Caco-2 (cell line): Measurements from ENCODE around the gene TPK1. TPM values are rescaled to one million over a fixed set of nuclear protein-coding genes. Genes with fewer than 3 reads are reported as not detected.

Experiments used
- BruUV-seq: library from RNA; stranded (reverse); fragments of 400-500 nt; replicated peaks from 2 replicates; lab custom pipeline; 2021; lab: Mats Ljungman, UMichigan
- CTCF ChIA-PET: fragments of 300-600 bp; sonication (Branson Sonifier 250); formaldehyde crosslinking; loops from one replicate; lab custom pipeline; 2022; ENCODE audit warnings: antibody characterized with exemption; lab: Charles Lee
- POLR2A ChIA-PET: fragments of 300-600 bp; sonication (Branson Sonifier 250); formaldehyde crosslinking; loops from one replicate; lab custom pipeline; 2022; ENCODE audit warnings: antibody characterized with exemption; lab: Charles Lee
- DNase-seq, 2 experiments: peaks; one replicate each; pipeline versions ENCODE4 v3.0.0 to v3.0.0-alpha.2; 2020 to 2022
- H3K27me3 ChIP-seq: replicated peaks from 2 replicates; pipeline ENCODE4 v1.6.0; 2011; ENCODE audit warnings: low read length; ENCODE audit not compliant: control insufficient read depth, insufficient read depth
- H3K36me3 ChIP-seq: 2 replicates; pipeline ENCODE4 v1.5.1; 2011; ENCODE audit warnings: low read length; ENCODE audit not compliant: control insufficient read depth, insufficient read depth
- H3K4me1 ChIP-seq: fragments of 250-450 bp; sonication (Bioruptor Pico); 2 replicates; pipeline ENCODE4 v1.5.1; 2020; ENCODE audit warnings: mild to moderate bottlenecking
- H3K4me3 ChIP-seq: 2 replicates; pipeline ENCODE4 v1.5.1; 2011; ENCODE audit warnings: low read depth, mild to moderate bottlenecking, control low read depth, low read length
- H3K9me3 ChIP-seq: fragments of 250-450 bp; sonication (Bioruptor Pico); 2 replicates; pipeline ENCODE4 v1.5.1; 2020; ENCODE audit warnings: mild to moderate bottlenecking, moderate library complexity
- H3K27ac Mint-ChIP-seq: one replicate; pipeline ENCODE4 v1.8.0; 2022; ENCODE audit warnings: mixed read lengths; ENCODE audit not compliant: unreplicated experiment
- H3K27me3 Mint-ChIP-seq: one replicate; pipeline ENCODE4 v1.8.0; 2022; ENCODE audit warnings: mixed read lengths; ENCODE audit not compliant: insufficient read depth, unreplicated experiment
- H3K36me3 Mint-ChIP-seq: one replicate; pipeline ENCODE4 v1.8.0; 2022; ENCODE audit warnings: mild to moderate bottlenecking, mixed read lengths; ENCODE audit not compliant: insufficient read depth, unreplicated experiment
- H3K4me1 Mint-ChIP-seq: one replicate; pipeline ENCODE4 v1.8.0; 2022; ENCODE audit warnings: low read depth, mixed read lengths; ENCODE audit not compliant: unreplicated experiment
- H3K4me3 Mint-ChIP-seq: one replicate; pipeline ENCODE4 v1.8.0; 2022; ENCODE audit warnings: mild to moderate bottlenecking, moderate library complexity, mixed read lengths; ENCODE audit not compliant: unreplicated experiment
- H3K9me3 Mint-ChIP-seq: one replicate; pipeline ENCODE4 v1.8.0; 2022; ENCODE audit warnings: mixed read lengths; ENCODE audit not compliant: unreplicated experiment
- intact Hi-C: fragments of 100-400 bp; cut with micrococcal nuclease; formaldehyde crosslinking; loops from one replicate; pipeline ENCODE4 v1.10.0; 2022; ENCODE audit not compliant: unreplicated experiment
- total RNA-seq: library from RNA; stranded (reverse); gene quantifications from 2 replicates; pipeline ENCODE4 v1.2.3, GENCODE V29; 2022
- TF ChIP-seq, protein P1 (sequence below), 2 experiments: fragments of 200-600 bp in 1 of 2; IDR thresholded peaks; 1 replicate in 1 of 2; 2 replicates in 1 of 2; pipeline versions ENCODE4 v1.5.1 to v1.8.0; 2011 to 2022; ENCODE audit warnings: antibody characterized with exemption in 1 of 2, control low read depth in 1 of 2, inconsistent platforms in 1 of 2, low read depth in 1 of 2, low read length in 1 of 2, mild to moderate bottlenecking in 1 of 2, moderate library complexity in 1 of 2; ENCODE audit not compliant: insufficient read depth in 1 of 2, severe bottlenecking in 1 of 2, unreplicated experiment in 1 of 2

TPK1 gene
- total RNA-seq, 1 experiment from 2014 or later: 86.6 TPM

DNA sequence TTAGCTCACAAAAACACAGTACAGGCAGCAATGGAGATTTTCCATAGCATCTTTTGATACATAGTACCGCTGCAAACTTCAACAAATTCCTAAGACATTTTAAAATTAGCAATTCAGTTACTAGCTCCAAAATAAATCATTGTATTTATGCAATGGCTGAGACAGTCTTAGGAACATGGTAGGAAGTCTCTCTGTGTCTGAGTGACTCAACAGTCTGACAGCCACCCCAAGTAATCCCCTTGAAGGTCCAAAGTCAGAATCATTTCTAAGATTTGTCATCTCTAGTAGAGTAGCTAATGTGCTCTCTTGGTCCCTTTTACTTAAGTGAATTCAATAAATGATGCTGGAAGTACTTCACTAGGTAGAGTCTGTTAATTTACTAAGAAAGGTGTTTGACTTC is 338.6 kb downstream of the TPK1 start:
- POLR2A ChIA-PET: no interaction called here
- CTCF ChIA-PET: no interaction called here
- intact Hi-C loops: no loop called here
- Mint-ChIP-seq H3K9me3 (no peaks in the 10 kb centered on the region), H3K27ac (no peak overlapping the region), H3K4me1 (peaks cover 9% of the 10 kb centered on the region), H3K36me3 (peaks cover 10% of the 10 kb centered on the region), H3K27me3 (no peaks in the 10 kb centered on the region), H3K4me3 (no peak overlapping the region)
- Histone ChIP-seq H3K9me3 (peaks cover 4% of the 10 kb centered on the region; the same call in 1 of the 2 replicates), H3K36me3 (no peaks in the 10 kb centered on the region), H3K4me1 (no peaks in the 10 kb centered on the region; the same call in 1 of the 2 replicates), H3K27me3 (no peaks in the 10 kb centered on the region), H3K4me3 (no peak overlapping the region)
- no peak for DNase-seq
- no TSS peak for BruUV-seq
- TF ChIP-seq, protein P1, sequence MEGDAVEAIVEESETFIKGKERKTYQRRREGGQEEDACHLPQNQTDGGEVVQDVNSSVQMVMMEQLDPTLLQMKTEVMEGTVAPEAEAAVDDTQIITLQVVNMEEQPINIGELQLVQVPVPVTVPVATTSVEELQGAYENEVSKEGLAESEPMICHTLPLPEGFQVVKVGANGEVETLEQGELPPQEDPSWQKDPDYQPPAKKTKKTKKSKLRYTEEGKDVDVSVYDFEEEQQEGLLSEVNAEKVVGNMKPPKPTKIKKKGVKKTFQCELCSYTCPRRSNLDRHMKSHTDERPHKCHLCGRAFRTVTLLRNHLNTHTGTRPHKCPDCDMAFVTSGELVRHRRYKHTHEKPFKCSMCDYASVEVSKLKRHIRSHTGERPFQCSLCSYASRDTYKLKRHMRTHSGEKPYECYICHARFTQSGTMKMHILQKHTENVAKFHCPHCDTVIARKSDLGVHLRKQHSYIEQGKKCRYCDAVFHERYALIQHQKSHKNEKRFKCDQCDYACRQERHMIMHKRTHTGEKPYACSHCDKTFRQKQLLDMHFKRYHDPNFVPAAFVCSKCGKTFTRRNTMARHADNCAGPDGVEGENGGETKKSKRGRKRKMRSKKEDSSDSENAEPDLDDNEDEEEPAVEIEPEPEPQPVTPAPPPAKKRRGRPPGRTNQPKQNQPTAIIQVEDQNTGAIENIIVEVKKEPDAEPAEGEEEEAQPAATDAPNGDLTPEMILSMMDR (IDR thresholded peaks at IDR 0.05; ENCODE audit: insufficient read depth in 1 of 2, low read depth in 1 of 2, low read length in 1 of 2, severe bottlenecking in 1 of 2, unreplicated experiment in 1 of 2): no peak

DNA sequence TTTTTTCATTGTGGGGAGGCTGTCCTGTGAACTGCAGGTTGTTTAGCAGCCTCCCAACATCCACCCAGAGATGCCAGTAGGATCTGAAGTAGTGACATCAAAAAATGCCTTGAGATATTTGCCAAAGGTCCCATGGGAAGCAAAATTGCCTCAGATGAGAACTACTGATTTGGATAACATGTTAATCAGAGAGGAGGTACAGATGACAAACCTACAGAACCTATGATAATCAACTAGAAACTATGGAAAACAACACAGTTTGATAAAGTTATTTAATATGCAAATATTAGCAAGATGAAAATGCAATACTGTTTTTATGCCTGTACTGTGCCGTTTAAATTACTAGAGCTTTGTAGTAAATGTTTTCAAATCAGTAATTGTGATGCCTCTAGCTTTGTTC is 341.5 kb downstream of the TPK1 start:
- Mint-ChIP-seq H3K9me3 (no peaks in the 10 kb centered on the region), H3K36me3 (peaks cover 10% of the 10 kb centered on the region), H3K27ac (no peak overlapping the region), H3K4me1 (no peaks in the 10 kb centered on the region), H3K27me3 (no peaks in the 10 kb centered on the region), H3K4me3 (no peak overlapping the region)
- Histone ChIP-seq H3K9me3 (peaks cover 4% of the 10 kb centered on the region; the same call in 1 of the 2 replicates), H3K4me3 (no peak overlapping the region), H3K36me3 (no peaks in the 10 kb centered on the region), H3K27me3 (no peaks in the 10 kb centered on the region), H3K4me1 (no peaks in the 10 kb centered on the region)
- BruUV-seq: no TSS peak
- CTCF ChIA-PET: no interaction called here
- no peak for DNase-seq
- POLR2A ChIA-PET: no interaction called here
- intact Hi-C loops: no loop called here
- TF ChIP-seq, protein P1 (IDR thresholded peaks at IDR 0.05; ENCODE audit: insufficient read depth in 1 of 2, low read depth in 1 of 2, low read length in 1 of 2, severe bottlenecking in 1 of 2, unreplicated experiment in 1 of 2): no peak

DNA sequence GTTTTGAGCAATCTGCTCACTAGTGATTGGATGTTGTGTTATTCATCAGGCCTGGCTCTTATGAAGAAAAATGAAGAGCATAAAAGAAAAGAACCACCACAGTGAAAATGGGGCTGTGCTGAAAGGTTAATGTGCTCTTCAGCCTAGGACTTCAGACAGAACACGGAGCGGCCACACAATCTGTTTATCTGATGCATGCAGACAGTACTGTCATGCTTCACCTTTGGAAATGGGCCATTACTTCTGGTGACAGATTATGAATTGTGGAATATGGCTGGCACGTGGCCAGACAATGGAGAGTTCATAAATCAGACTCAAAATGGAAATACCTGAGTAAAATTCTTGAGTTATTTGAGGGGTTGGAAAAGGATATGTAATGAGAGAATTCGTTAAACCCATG is 346.3 kb downstream of the TPK1 start:
- no peak for DNase-seq
- H3K4me3 Mint-ChIP-seq: no peak overlapping the region
- H3K4me1 Mint-ChIP-seq: no peaks in the 10 kb centered on the region
- Histone ChIP-seq H3K9me3 (no peaks in the 10 kb centered on the region), H3K27me3 (no peaks in the 10 kb centered on the region), H3K4me1 (no peaks in the 10 kb centered on the region), H3K36me3 (no peaks in the 10 kb centered on the region), H3K4me3 (no peak overlapping the region)
- no peaks in the 10 kb centered on the region for H3K27me3 Mint-ChIP-seq
- peaks cover 6% of the 10 kb centered on the region for H3K36me3 Mint-ChIP-seq
- POLR2A ChIA-PET: no interaction called here
- CTCF ChIA-PET: no interaction called here
- H3K27ac Mint-ChIP-seq: no peak overlapping the region
- intact Hi-C loops: no loop called here
- BruUV-seq: no TSS peak
- H3K9me3 Mint-ChIP-seq: no peaks in the 10 kb centered on the region
- TF ChIP-seq, protein P1 (IDR thresholded peaks at IDR 0.05; ENCODE audit: insufficient read depth in 1 of 2, low read depth in 1 of 2, low read length in 1 of 2, severe bottlenecking in 1 of 2, unreplicated experiment in 1 of 2): no peak
